Cardiac muscle cell (in vitro differentiated cells and primary cell): ENCODE measurements around the gene DOCK2. TPM values are rescaled to one million over a fixed set of nuclear protein-coding genes. Genes with fewer than 3 reads are reported as not detected.

Source experiments
- DNase-seq, 2 donors: peaks; one replicate each; pipeline versions ENCODE4 v3.0.0 to v3.0.0-alpha.2; 2010 to 2017; ENCODE audit warnings: low read depth in 1 of 2, low spot score in 1 of 2
- H3K27ac ChIP-seq: fragments of 200-600 bp; sonication (generic); 2 replicates; pipeline ENCODE4 v1.5.1; 2016
- H3K27me3 ChIP-seq: fragments of 200-600 bp; sonication (generic); 2 replicates; pipeline ENCODE4 v1.6.0; 2016; ENCODE audit warnings: control low read depth
- H3K36me3 ChIP-seq: fragments of 200-600 bp; sonication (generic); 2 replicates; pipeline ENCODE4 v1.5.1; 2016; ENCODE audit warnings: control low read depth
- H3K4me1 ChIP-seq: fragments of 200-600 bp; sonication (generic); 2 replicates; pipeline ENCODE4 v1.8.1; 2017; ENCODE audit warnings: low read depth, mild to moderate bottlenecking, mixed run types
- H3K4me3 ChIP-seq: fragments of 200-600 bp; sonication (generic); 2 replicates; pipeline ENCODE4 v1.5.1; 2016; ENCODE audit warnings: mild to moderate bottlenecking
- H3K9me3 ChIP-seq: fragments of 200-600 bp; sonication (generic); 2 replicates; pipeline ENCODE4 v1.5.1; 2017; ENCODE audit warnings: low read depth, mild to moderate bottlenecking, control low read depth
- polyA plus RNA-seq: library from polyadenylated mRNA; unstranded; fragments of >200 nt; fragmentation: Nextera tagmentation; extraction: Ambion mirVana; gene quantifications from 2 replicates; pipeline ENCODE4 v1.2.1, GENCODE V29; 2016
- total RNA-seq: library from RNA; depleted of rRNA; stranded (reverse); fragments of >200 nt; gene quantifications from 2 replicates; pipeline ENCODE4 v1.2.3, GENCODE V29; 2016
- TF ChIP-seq, protein P1 (sequence below): IDR thresholded peaks from 2 replicates; pipeline ENCODE4 v1.5.1; 2012; ENCODE audit warnings: low read depth, mild to moderate bottlenecking, low read length

DOCK2 gene
- total and polyA plus RNA-seq, 2 experiments from 2014 or later: 3.3 to 6.5 TPM

DNA sequence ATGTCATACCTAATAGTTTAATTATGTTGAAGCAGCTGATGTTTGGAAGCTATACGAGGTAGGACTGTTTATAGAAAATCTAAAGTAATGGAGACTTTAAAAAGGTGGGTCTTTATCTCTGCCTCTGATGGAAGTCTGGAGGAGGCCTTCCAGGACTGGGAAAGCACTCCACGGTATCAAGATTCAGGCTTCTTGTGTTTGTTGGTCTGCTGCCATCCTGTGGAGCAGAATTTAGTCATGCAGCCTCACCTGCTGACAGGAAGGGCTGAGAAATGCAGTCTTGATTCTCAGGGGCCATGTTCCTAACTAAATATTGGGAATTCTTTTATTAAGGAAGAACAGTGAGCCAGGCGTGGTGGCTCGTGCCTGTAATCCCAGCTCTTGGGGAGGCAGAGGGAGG is 37.6 kb upstream of the DOCK2 start:
- no peaks in the 10 kb centered on the region for H3K9me3 ChIP-seq
- H3K27ac ChIP-seq: no peak overlapping the region
- peaks cover 18% of the 10 kb centered on the region for H3K4me1 ChIP-seq
- peak in 1 of 2 donors; percentile 36 for DNase-seq
- peaks cover 83% of the 10 kb centered on the region for H3K36me3 ChIP-seq
- no peak overlapping the region for H3K4me3 ChIP-seq
- TF ChIP-seq, protein P1, sequence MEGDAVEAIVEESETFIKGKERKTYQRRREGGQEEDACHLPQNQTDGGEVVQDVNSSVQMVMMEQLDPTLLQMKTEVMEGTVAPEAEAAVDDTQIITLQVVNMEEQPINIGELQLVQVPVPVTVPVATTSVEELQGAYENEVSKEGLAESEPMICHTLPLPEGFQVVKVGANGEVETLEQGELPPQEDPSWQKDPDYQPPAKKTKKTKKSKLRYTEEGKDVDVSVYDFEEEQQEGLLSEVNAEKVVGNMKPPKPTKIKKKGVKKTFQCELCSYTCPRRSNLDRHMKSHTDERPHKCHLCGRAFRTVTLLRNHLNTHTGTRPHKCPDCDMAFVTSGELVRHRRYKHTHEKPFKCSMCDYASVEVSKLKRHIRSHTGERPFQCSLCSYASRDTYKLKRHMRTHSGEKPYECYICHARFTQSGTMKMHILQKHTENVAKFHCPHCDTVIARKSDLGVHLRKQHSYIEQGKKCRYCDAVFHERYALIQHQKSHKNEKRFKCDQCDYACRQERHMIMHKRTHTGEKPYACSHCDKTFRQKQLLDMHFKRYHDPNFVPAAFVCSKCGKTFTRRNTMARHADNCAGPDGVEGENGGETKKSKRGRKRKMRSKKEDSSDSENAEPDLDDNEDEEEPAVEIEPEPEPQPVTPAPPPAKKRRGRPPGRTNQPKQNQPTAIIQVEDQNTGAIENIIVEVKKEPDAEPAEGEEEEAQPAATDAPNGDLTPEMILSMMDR: no peak
- no peaks in the 10 kb centered on the region for H3K27me3 ChIP-seq

DNA sequence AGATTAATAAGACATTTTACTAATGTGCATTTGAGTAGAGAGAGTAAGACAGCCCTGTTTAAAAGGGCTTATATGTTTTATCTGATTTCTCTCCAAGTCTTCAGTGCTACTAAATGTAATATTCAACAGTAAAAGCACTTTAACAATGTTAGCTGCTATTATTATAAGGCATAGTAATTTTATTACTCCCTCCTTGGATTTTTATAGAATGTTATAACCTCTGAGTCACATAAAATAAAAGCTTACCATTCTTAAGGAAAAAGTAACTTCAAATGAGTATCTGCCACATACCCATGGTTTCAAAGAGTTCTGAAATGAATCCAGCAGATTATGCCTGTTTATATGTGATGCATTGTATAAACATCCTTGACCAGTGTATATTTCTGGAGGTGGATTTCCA is 34.5 kb upstream of the DOCK2 start:
- H3K4me3 ChIP-seq: no peak overlapping the region
- no peak for DNase-seq
- H3K27me3 ChIP-seq: no peaks in the 10 kb centered on the region
- H3K27ac ChIP-seq: no peak overlapping the region
- peaks cover 15% of the 10 kb centered on the region for H3K4me1 ChIP-seq
- H3K36me3 ChIP-seq: peaks cover 57% of the 10 kb centered on the region
- no peaks in the 10 kb centered on the region for H3K9me3 ChIP-seq
- TF ChIP-seq, protein P1: no peak

DNA sequence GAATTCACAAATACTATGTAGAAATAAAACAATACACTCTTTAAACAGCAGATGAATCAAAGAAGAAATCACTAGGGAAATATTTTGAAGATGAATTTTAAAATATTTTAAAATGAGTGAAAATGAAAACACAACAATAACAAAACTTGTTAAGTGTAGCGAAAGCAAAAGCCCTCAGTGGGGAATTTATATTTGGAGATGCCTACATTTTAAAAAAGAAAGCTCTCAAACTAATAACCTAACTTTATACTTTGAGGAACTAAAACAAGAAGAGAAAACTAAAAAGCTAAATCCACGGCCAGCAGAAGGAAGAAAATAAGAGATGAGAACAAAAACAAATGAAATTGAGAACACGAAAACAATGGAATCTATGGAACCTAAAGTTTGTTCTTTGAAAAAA is 30.8 kb upstream of the DOCK2 start:
- no peak overlapping the region for H3K27ac ChIP-seq
- no peak overlapping the region for H3K4me3 ChIP-seq
- TF ChIP-seq, protein P1: no peak
- H3K4me1 ChIP-seq: no peaks in the 10 kb centered on the region
- no peaks in the 10 kb centered on the region for H3K9me3 ChIP-seq
- peaks cover 33% of the 10 kb centered on the region for H3K36me3 ChIP-seq
- H3K27me3 ChIP-seq: no peaks in the 10 kb centered on the region
- no peak for DNase-seq

DNA sequence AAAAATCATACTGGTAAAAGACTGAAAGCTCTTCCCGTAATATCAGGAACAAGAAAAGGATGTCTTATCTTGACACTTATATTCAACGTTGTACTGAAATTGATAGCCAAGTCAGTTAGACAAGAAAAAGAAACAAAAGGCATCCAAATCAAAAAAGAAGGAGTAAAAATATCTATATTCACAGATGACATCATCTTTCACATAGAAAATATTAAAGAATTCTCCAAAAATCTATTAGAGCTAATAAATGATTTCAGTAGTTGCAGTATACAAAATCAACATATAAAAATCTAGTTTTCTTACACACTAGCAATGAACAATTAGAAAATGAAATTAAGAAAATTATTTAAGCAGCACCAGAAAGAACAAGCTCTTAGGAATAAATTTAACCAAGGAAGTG is 29.2 kb upstream of the DOCK2 start:
- no peak for DNase-seq
- no peak overlapping the region for H3K4me3 ChIP-seq
- H3K9me3 ChIP-seq: no peaks in the 10 kb centered on the region
- H3K27me3 ChIP-seq: no peaks in the 10 kb centered on the region
- H3K36me3 ChIP-seq: peaks cover 18% of the 10 kb centered on the region
- no peaks in the 10 kb centered on the region for H3K4me1 ChIP-seq
- H3K27ac ChIP-seq: no peak overlapping the region
- TF ChIP-seq, protein P1: no peak

DNA sequence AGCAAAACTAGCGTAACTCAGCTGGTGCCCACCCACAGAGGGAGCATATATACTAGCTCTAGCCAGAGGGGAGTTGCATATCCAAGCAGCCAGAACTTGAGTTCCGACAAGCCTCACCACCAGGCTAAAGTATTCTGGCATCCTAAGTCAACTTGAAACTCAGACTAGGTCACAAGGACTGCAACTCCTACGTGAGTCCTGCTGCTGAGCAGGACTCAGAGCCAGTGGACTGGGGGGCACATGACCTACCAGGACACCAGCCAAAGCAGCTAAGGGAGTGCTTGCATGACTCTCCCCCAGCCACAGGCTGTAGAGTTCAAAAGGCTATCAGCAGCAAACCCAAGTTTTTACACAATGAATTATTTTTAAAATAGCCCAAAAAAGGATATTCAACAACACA is 27.4 kb upstream of the DOCK2 start:
- no peaks in the 10 kb centered on the region for H3K4me1 ChIP-seq
- H3K27ac ChIP-seq: no peak overlapping the region
- DNase-seq: peak in 1 of 2 donors; percentile 75

More for the DNA sequence above, 27.4 kb upstream of the DOCK2 start:
- no peak overlapping the region for H3K4me3 ChIP-seq
- no peaks in the 10 kb centered on the region for H3K9me3 ChIP-seq
- TF ChIP-seq, protein P1: peak; percentile 2
- no peaks in the 10 kb centered on the region for H3K27me3 ChIP-seq
- peaks cover 3% of the 10 kb centered on the region for H3K36me3 ChIP-seq
